Astrocyte of the spinal cord (primary cell): ENCODE results near the gene BCORL1.

Source experiments
- DNase-seq: peaks from one replicate; pipeline ENCODE4 v3.0.0; 2011; ENCODE audit warnings: low read depth, low spot score
- H3K4me3 ChIP-seq: 2 replicates; pipeline ENCODE4 v1.5.1; 2011; ENCODE audit warnings: low read depth, mild to moderate bottlenecking, low read length, moderate library complexity
- CTCF ChIP-seq: IDR thresholded peaks from 2 replicates; pipeline ENCODE4 v1.5.1; 2012; ENCODE audit warnings: low read depth, mild to moderate bottlenecking, low read length, inconsistent platforms
- in situ Hi-C: cut with HindIII; loops from 2 replicates; pipeline ENCODE4 v1.10.0; 2017; ENCODE audit warnings: low sequenced_read_pairs

The BCORL1 gene

GRCh38 chrX:130025256-130025655 lies 42.8 kb downstream of the BCORL1 start:
- DNase-seq, result no peak
- in situ Hi-C loops, result no loop called here
- no peak overlapping the region for H3K4me3 ChIP-seq
- peak; percentile 4 for TF ChIP-seq CTCF

- no peak for TF ChIP-seq CTCF
Measured at GRCh38 chrX:130027569-130027968, 45.1 kb downstream of the BCORL1 start.

GRCh38 chrX:130028196-130028595 lies 45.8 kb downstream of the BCORL1 start:
- in situ Hi-C loops, result no loop called here
- no peak overlapping the region for H3K4me3 ChIP-seq
- TF ChIP-seq CTCF, result peak; percentile 63
- DNase-seq, result peak; percentile 20

More at GRCh38 chrX:130027569-130027968, 45.1 kb downstream of the BCORL1 start:
- DNase-seq, result no peak
- in situ Hi-C loops, result no loop called here
- H3K4me3 ChIP-seq, result no peak overlapping the region

- in situ Hi-C loops, result no loop called here
- no peak for DNase-seq
Measured at GRCh38 chrX:130030826-130031225, 48.4 kb downstream of the BCORL1 start.

GRCh38 chrX:130032552-130032951 lies 50.1 kb downstream of the BCORL1 start:
- no peak for DNase-seq
- no peak for TF ChIP-seq CTCF
- no peak overlapping the region for H3K4me3 ChIP-seq
- in situ Hi-C loops, result no loop called here

More at GRCh38 chrX:130030826-130031225, 48.4 kb downstream of the BCORL1 start:
- TF ChIP-seq CTCF, result no peak
- H3K4me3 ChIP-seq, result no peak overlapping the region

- in situ Hi-C loops, result no loop called here
- DNase-seq, result no peak
- no peak for TF ChIP-seq CTCF
- no peak overlapping the region for H3K4me3 ChIP-seq
Measured at GRCh38 chrX:130034178-130034577, 51.7 kb downstream of the BCORL1 start.

GRCh38 chrX:130039847-130040246 lies 57.4 kb downstream of the BCORL1 start:
- in situ Hi-C loops, result no loop called here
- no peak overlapping the region for H3K4me3 ChIP-seq
- no peak for TF ChIP-seq CTCF
- DNase-seq, result no peak
